ENCODE results near the gene EXOC3.

GRCh38 chr5:423626-424261 is 19.2 kb upstream of the EXOC3 start:
- TF ChIP-seq POLR2AphosphoS5 (IDR thresholded peaks at IDR 0.05; ENCODE audit: low read depth, low read length): no peak
- TF ChIP-seq, protein P1, sequence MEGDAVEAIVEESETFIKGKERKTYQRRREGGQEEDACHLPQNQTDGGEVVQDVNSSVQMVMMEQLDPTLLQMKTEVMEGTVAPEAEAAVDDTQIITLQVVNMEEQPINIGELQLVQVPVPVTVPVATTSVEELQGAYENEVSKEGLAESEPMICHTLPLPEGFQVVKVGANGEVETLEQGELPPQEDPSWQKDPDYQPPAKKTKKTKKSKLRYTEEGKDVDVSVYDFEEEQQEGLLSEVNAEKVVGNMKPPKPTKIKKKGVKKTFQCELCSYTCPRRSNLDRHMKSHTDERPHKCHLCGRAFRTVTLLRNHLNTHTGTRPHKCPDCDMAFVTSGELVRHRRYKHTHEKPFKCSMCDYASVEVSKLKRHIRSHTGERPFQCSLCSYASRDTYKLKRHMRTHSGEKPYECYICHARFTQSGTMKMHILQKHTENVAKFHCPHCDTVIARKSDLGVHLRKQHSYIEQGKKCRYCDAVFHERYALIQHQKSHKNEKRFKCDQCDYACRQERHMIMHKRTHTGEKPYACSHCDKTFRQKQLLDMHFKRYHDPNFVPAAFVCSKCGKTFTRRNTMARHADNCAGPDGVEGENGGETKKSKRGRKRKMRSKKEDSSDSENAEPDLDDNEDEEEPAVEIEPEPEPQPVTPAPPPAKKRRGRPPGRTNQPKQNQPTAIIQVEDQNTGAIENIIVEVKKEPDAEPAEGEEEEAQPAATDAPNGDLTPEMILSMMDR (IDR thresholded peaks at IDR 0.05): no peak
- no peak for TF ChIP-seq SIN3A (IDR thresholded peaks at IDR 0.05; ENCODE audit: borderline replicate concordance, insufficient read depth, low read depth, low read length)
- no peak for TF ChIP-seq REST (IDR thresholded peaks at IDR 0.05; ENCODE audit: insufficient read depth in 1 of 2, low read depth in 2 of 2, low read length in 1 of 2)
